VCaP (cell line): ENCODE results near the gene HMGCL.

Experiments used
- H3K27ac ChIP-seq: fragments of 450-650 bp; 2 replicates; pipeline ENCODE4 v1.5.1; 2017
- TF ChIP-seq, protein P1 (sequence below): fragments of 450-650 bp; conservative IDR thresholded peaks from 2 replicates; pipeline ENCODE4 v1.5.1; 2017; ENCODE audit warnings: mild to moderate bottlenecking, moderate library complexity

Gene HMGCL

DNA sequence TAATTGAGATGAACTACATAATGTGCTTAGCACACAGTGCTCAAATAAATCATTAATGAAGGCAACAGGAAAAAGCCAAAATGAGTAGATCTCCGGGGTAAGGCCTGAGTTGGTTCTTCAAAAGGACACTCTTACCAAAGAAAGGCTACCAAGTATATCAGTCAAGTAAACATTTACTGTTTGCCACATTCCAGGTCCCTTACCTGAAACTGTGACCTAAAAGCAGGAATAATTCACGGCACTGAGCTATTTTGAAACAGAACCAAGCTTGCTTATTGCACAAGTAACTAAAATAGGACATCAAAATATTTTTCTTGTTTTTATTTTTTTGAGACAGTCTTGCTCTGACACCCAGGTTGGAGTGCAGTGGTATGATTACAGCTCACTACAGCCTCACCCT is 49.0 kb downstream of the HMGCL start:
- peak overlapping the region; percentile 89; the same call in 1 of the 2 replicates for H3K27ac ChIP-seq
- TF ChIP-seq, protein P1, sequence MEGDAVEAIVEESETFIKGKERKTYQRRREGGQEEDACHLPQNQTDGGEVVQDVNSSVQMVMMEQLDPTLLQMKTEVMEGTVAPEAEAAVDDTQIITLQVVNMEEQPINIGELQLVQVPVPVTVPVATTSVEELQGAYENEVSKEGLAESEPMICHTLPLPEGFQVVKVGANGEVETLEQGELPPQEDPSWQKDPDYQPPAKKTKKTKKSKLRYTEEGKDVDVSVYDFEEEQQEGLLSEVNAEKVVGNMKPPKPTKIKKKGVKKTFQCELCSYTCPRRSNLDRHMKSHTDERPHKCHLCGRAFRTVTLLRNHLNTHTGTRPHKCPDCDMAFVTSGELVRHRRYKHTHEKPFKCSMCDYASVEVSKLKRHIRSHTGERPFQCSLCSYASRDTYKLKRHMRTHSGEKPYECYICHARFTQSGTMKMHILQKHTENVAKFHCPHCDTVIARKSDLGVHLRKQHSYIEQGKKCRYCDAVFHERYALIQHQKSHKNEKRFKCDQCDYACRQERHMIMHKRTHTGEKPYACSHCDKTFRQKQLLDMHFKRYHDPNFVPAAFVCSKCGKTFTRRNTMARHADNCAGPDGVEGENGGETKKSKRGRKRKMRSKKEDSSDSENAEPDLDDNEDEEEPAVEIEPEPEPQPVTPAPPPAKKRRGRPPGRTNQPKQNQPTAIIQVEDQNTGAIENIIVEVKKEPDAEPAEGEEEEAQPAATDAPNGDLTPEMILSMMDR, result no peak

DNA sequence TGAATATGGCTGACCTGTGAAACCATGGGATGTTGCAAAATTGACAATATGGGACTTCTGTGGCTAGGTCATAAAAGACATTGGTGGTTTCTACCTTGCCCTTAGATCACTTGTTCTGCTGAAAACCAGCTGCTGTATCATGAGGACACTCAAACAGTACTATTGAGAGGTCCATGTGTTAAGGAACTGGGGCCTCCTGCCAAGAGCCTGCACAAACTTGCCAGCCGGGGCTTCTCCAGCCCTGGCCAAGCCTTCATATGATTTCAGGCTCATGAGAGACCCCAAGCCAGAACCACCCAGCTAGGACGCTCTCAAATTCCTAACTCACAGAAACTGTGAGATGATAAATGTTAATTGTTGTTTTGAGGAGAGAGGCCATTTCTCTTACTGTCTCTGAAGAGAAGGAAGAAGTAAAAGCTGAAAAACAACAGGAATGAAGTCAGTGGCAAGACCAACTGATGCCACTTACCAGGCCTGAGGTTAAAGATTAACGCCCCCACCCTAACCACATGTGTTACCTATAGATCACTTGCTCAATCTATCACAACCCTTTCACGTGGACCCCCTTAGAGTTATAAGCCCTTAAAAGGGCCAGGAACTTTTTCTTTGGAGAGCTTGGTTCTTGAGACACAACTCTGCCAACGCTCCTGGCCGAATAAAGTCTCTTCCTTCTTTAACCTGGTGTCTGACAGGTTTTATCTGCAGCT is 50.9 kb downstream of the HMGCL start:
- H3K27ac ChIP-seq, result no peak overlapping the region
- TF ChIP-seq, protein P1, result no peak

DNA sequence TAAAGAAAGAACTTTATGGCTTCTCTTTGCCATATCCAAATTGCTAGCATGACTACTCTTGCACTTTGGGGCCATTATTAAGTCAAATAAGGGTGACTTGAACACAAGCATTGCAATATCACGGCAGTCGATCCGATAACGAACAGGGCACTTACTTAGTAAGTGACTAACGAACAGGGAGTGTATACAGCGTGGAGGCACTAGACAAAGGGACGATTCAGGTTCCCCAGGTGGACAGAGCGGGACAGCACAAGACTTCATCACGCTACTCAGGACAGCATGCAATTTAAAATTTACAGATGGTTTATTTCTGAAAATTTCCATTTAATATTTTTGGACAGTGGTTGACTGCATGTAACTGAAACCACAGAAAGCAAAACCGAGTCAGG is 52.4 kb downstream of the HMGCL start:
- TF ChIP-seq, protein P1, result no peak

DNA sequence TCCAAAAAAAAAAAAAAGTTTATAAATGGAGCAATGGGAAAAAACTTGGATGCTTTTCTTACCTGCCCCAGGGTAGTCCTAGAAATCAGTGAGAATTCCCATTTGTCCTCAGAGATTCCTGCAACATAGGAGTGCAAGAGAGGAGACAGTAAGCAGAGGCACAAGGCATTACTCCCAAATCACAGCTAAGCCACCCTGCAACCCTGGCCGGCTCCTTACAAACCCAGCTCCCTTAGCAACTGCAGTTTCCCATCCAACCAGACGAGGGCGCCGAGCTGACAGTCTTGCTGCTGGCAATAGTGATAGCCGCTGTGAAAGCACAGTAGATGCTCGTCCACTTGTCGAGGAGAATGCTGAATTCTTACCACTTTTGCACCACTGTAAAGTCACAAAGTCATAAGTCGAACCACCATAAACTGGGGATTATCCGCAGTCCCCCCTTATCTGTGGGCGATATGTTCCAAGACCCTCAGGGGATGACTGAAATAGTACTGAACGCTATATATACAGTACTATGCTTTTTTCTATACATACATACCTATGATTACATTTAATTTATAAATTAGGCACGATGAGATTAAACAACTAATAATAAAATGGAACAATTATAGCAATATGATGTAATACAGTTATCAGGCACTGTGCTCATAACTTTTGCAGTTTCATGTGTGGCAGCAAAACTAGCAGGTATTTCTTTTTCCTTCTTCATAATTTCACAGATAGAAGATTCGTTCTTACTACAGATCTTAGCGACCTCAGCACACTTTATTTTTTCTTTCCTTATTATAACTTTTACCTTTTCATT is 53.0 kb downstream of the HMGCL start:
- no peak overlapping the region for H3K27ac ChIP-seq

More for the DNA sequence above, 52.4 kb downstream of the HMGCL start:
- H3K27ac ChIP-seq, result no peak overlapping the region

DNA sequence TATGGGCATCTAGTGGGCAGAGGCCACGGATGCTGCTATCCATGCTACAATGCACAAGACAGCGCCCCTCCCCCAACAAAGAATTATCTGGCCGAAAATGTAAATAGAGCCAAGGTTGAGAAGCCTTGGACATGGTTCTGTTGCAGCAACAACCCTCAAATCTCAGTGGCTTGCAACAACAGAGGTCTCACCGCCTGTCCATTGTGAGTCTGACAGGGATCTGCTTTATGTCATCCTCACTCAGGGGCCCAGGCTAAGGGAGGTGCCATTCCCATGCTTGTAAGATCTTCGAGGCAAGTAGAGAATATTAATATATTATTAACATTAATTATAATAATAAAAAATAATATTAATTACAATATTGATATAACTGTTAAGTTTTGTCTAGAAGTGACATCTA is 56.5 kb downstream of the HMGCL start:
- no peak overlapping the region for H3K27ac ChIP-seq
- TF ChIP-seq, protein P1, result no peak

More for the DNA sequence above, 53.0 kb downstream of the HMGCL start:
- TF ChIP-seq, protein P1, result peak; percentile 95

DNA sequence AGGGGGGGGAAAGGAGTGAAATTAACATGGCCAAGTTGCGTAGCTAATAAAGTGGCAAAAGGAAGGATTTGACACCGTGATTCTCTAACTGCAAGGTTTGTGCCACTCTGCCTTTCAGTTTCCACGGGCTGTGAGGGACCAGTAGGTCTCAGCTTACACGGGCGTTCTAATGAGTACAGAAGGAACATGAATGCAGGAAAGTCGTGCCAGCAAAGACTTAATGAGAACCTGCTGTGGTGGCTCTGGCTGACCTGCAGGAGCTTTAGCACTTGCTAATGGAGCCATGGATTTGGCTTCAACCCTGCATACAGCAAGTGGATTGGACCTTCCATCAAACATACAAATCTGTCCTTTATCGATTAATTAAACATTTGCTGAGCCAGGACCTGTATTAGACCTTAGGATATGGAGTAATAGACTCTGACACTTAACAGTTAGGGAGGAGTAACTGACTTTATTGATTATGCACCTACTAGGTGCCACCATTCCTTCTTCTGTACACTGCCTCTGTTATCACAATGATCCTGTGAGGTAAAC is 62.1 kb downstream of the HMGCL start:
- TF ChIP-seq, protein P1, result no peak
- H3K27ac ChIP-seq, result no peak overlapping the region

DNA sequence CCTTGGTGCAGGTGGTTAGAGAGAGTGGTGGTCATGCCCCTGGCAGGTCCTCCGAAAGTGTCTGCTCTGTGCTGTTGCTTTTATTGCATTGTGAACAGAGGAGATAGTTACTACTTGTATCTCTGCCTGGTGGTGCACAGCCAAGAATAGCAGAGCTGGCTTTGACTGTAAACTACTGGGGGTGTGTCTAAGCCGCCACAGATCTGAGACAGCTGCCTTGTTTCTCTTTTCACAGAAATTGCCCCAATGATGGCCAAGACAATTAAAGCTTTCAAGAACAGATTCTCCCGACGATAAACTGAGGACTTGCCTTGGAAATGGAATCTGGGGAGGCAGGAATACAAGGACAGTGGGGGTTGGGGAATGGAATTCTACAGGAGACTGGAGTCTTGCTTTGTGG is 66.0 kb downstream of the HMGCL start:
- no peak overlapping the region for H3K27ac ChIP-seq
- TF ChIP-seq, protein P1, result no peak
